GM19324 (cell line): ENCODE data around the gene SRRM4.

Source experiments
- ATAC-seq: cut with Tn5 transposase; IDR thresholded peaks from one replicate; pipeline ENCODE4 v1.9.1; 2021; ENCODE audit warnings: mild to moderate bottlenecking, moderate library complexity; ENCODE audit not compliant: unreplicated experiment, low FRiP score

Gene SRRM4

GRCh38 chr12:119114294-119114693, 133.0 kb downstream of the SRRM4 start:
- ATAC-seq, result no peak

GRCh38 chr12:119115296-119115905, 134.1 kb downstream of the SRRM4 start:
- no peak for ATAC-seq

- no peak for ATAC-seq
Observed at GRCh38 chr12:119117936-119118335, 136.6 kb downstream of the SRRM4 start.

GRCh38 chr12:119118625-119119024, 137.3 kb downstream of the SRRM4 start:
- ATAC-seq, result no peak

GRCh38 chr12:119122047-119122446, 140.7 kb downstream of the SRRM4 start:
- ATAC-seq, result no peak

- no peak for ATAC-seq
Observed at GRCh38 chr12:119122751-119123150, 141.4 kb downstream of the SRRM4 start.

- ATAC-seq, result no peak
Observed at GRCh38 chr12:119128527-119128926, 147.2 kb downstream of the SRRM4 start.

- ATAC-seq, result no peak
Observed at GRCh38 chr12:119129827-119130434, 148.6 kb downstream of the SRRM4 start.

- ATAC-seq, result no peak
Observed at GRCh38 chr12:119130523-119130922, 149.2 kb downstream of the SRRM4 start.

- ATAC-seq, result no peak
Observed at GRCh38 chr12:119134284-119135072, 153.1 kb downstream of the SRRM4 start.

- ATAC-seq, result no peak
Observed at GRCh38 chr12:119136811-119137410, 155.6 kb downstream of the SRRM4 start.

GRCh38 chr12:119139448-119139847, 158.1 kb downstream of the SRRM4 start:
- ATAC-seq, result no peak

- ATAC-seq, result no peak
Observed at GRCh38 chr12:119145367-119145766, 164.0 kb downstream of the SRRM4 start.

GRCh38 chr12:119147847-119148448, 166.6 kb downstream of the SRRM4 start:
- no peak for ATAC-seq

- ATAC-seq, result no peak
Observed at GRCh38 chr12:119149270-119149669, 167.9 kb downstream of the SRRM4 start.

- no peak for ATAC-seq
Observed at GRCh38 chr12:119151445-119152026, 170.2 kb downstream of the SRRM4 start.

- ATAC-seq, result no peak
Observed at GRCh38 chr12:119153477-119154434, 172.4 kb downstream of the SRRM4 start.

GRCh38 chr12:119154435-119154818, 173.1 kb downstream of the SRRM4 start:
- ATAC-seq, result no peak

- no peak for ATAC-seq
Observed at GRCh38 chr12:119156401-119157044, 175.2 kb downstream of the SRRM4 start.
